GM21526 (cell line): ENCODE data around the gene OSBP2.
"Not testable (repeated sequence)": the region's sequence is repeated elsewhere in the genome, so short reads cannot be mapped to it uniquely, and the experiment has no call there.

Experiments used
- ATAC-seq: cut with Tn5 transposase; IDR thresholded peaks from one replicate; pipeline ENCODE4 v1.9.1; 2021; ENCODE audit warnings: moderate library complexity; ENCODE audit not compliant: unreplicated experiment, low FRiP score

The OSBP2 gene

DNA sequence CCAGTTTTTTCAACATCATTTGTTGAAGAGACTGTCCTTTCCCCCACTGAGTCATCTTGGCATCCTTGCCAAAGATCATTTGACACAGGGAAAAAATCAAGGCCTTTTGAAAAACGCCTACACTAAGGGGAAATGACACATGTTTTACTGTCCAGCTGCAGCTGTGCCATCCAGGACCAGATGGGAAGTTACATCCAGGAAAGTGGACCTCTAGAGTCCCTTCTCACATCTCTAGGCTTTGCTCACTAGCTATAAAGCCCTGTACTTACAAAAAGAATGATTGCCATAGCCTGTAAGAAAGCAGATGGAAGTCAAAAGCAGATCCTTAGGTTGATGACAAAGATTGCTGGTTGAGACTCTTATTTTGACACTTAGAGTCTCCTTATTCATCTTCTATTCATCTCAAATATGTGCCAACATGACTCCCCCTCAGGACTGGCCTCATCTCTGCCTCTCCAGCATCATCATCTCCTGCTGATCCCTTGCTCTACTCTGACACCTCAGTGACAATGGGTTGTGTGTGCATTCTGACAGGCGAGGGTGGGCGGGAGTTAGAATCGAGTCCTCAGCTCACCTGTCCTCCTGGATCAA lies 22.8 kb downstream of the OSBP2 start:
- no peak for ATAC-seq

DNA sequence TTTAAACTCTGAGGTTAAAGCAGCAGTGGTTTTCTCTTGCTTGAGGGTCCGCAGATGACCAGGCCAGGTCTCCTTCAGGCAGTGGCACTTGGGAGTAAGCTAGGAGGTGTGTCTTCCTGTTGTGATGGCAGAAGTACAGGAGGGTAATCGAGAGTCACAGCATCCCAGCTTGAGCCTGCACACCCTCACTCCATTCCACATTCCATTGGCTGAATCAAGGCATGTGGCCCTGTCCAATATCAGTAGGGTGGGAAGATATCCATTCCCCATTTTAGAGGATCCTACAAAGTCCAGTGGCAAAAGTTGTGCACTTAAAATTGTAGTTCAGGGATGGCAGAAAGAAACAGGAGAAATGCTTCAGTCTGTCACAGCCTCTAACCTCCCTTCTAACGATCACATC lies 23.3 kb downstream of the OSBP2 start:
- no peak for ATAC-seq

DNA sequence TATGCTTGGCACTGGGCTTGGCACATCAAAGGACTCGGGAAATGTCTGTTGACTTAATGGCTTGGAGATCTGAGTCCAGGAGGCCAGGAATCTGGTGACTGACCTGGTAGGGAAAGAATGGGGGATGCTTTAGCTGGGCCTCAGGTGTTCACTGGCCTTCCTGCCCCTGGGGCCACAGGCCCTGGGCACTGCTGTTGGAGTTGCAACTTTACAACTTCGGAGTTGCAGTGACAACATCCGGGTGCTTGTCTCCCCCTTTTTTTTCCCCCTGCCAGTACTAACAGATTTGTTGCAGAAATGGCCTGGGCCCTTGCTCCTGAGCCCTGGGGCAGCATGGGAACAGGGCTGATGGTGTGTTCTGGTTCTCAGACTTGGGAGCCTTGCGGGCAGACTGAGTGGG lies 23.8 kb downstream of the OSBP2 start:
- no peak for ATAC-seq

DNA sequence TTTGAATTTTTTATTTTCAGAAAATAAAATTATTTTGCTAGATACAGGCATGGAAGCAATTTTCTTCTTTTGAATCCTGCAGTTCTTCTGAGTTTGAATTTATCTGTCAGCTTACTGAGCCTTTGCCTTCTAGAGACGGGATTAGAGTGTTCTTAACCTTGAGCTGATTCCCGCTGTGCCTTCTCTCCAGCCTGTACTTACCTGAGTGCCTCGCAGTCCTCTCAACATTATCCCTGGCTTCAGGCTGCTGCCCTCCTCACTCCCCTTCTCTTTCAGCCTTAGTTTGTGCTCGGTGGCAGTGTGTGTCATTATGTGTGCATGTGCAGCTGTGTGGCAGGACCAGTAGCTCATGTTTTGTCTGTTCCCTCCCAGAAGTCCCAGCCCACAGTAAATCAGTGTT lies 24.3 kb downstream of the OSBP2 start:
- no peak for ATAC-seq

DNA sequence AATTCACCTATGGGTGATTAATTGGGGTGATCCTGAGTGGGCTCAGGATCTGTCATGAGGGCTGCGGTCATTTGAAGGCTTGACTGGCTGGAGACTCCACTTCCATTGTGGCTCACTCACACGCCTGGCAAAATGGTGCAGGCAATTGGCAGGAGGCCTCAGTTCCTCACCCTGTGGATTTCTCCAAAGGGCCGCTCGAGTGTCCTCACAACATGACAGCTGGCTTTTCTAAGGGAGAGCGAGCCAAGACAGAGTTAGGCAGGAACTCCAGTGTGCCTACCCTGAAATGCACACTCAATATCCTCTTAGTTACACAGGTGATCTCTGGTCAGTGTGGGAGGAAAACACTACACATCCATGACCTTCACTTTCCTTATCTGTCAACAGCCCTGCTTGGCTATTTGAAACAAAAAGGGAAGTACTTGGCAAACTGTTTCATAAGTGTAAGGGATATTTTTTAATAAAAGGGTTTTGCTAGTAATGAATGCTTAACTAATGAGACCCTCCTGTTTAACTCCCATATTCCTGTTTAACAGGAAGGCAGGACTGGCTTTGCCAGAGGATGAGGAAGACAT lies 25.7 kb downstream of the OSBP2 start:
- ATAC-seq: no peak

DNA sequence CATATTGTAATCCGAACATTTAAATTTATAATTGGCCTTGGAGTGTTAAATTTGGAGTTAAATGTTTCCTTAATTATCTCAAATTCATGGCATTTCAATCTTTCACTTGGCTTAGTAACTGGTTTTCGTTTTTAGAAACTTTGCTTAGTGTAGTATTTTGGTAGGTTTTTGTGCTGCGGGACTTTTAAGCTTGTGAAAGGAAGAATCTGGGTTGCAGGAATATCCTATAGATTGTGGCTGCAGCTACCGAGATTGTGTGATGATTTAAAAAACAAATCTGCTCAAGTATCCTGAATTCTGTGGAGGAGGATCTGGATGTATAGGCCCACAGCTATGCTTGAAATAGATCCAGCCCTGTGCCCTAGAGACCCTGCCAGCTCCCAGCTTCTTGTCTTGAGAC lies 27.1 kb downstream of the OSBP2 start:
- no peak for ATAC-seq

DNA sequence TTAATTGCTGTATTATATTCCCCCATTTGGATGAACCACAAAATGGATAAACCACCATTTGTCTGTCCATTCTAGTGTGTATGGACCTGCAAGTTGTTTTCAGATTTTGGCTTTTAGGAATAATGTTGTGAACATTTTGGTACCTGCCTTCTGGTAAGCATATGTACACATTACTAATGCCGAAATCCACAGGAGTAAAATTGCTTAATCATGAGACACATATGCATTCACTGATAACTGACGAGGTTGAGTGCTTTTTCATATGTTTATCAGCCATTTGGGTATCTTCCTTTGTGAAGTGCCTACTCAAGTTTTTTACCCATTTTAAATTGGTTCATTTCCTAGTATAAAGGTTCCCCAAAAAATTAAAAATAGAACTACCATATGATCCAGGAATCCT lies 34.2 kb downstream of the OSBP2 start:
- no peak for ATAC-seq

DNA sequence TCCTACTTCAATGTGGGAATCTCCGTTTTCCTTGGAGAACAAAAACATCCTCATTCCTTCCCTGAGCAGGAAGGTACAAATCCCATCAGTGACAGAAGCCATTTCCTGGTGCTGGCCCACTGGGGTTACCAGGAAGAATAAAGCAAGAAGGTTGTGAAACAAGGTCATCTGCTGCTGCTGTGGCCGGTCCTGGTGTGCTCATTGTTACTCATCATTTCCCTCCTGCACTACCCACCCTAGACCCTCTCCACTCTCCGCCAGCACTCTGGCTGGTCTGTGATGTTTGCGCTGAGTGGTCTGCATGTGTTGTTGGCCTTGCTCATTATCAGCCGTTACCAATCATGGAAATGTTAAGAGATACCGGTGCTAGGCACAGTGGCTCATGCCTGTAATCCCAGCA lies 37.0 kb downstream of the OSBP2 start:
- no peak for ATAC-seq

DNA sequence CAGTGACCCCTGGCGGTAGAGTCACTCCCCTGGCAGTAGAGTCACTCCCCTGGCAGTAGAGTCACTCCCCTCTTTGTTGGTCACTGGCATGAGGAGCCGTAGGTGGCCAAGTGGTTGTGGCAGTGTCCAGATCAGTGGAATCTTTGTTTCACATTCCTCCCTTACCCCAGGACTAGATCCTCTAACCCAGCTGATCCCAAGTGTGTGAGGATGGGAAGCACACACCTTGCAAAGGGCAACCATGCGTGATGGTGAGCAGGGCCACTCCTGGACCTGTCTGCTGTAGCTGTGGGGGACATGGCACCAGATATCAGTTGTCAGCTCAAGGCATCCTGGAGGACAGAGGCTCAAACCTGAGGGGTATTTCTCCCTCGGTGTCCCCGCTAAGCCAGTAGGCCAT lies 37.8 kb downstream of the OSBP2 start:
- no peak for ATAC-seq

DNA sequence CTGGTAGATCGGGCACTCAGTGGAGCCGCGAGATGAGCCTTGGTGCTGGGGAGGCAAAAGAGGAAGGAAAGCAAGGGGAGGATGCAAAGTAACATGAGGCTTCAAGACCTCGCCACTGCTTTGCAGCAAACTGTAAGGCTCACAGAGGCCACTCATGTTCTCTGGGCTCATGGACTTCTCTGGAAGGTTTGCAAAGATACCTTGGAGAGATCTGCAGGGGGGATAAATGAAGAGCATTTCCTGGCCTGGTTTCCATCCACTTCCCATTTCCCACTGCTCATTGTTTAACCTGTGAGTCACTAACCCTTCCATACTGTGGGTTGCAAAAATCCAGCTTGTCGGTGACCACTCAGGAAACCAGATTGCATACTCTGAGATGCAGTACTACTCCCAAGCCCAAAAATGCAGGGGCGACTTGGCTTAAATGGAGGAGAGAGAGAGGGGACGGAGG lies 38.5 kb downstream of the OSBP2 start:
- ATAC-seq: no peak

DNA sequence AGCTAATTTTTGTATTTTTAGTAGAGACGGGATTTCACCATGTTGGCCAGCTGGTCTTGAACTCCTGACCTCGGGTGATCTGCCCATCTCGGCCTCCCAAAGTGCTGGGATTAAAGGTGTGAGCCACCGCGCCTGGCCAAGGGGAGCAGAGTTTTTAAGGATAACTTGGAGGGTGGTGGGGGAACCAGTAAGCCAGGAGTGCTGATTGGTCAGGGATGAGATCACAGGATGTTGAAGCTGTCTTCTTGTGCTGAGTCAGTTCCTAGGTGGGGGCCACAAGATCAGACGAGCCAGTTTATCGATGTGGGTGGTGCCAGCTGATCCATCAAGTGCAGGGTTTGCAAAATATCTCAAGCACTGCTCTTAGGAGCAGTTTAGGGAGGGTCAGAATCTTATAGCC lies 45.3 kb downstream of the OSBP2 start:
- not testable (repeated sequence) for ATAC-seq

DNA sequence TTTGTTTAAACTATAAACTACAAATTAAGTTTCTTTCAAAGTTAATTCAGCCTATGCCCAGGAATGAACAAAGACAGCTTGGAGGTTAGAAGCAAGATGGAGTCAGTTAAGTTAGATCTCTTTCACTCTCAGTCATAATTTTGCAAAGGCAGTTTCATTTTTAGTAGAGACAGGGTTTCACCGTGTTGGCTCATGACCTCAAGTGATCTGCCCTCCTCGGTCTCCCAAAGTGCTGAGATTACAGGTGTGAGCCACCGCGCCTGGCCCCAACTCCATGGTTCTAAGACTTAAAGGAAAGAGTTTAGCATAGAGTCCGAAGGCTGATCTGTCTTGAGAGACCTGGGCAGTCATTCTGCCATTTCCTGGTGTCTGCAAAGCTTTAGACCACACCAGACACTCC lies 45.8 kb downstream of the OSBP2 start:
- not testable (repeated sequence) for ATAC-seq

DNA sequence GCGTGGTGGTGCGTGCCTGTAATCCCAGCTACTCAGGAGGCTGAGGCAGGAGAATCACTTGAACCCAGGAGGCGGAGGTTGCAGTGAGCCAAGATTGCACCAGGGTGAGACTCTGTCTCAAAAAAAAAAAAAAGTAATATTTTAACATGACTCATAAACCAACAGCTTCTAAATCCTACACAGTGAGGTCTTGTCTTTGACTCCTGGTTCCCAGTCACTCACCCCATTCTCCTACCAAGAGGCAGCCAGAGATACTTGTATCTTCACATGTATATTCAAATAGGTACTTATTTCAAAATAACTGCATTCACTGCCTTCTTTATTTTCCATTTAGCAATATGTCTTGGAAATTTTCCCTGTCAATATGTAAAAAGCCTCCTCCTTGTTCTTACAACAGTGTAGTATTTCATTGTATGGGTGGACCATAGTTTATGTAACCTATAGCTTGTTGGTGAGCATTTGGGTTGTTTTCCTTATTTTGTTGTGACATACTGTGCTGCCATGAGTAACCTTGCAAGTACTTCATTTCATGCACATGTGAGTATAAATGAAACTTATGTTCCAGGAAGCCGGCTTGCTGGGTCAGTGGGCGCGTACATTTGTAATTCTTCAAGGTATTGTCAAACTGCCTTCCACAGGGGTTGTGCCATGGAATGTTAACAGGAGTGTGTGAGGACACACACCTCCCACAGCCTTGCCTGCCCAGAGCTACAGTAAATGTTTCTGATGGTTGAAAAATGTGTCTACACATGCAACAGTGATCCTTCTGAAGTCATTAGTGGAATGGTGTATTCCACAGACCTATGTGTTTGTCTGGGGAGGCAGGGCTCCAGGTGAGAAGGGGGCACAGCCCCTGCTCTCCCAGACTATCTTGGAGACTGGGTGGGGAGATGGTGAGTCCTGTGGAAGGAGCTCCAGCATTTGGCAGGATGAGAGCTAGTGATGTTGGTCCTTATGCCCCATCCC lies 47.9 kb downstream of the OSBP2 start:
- no peak for ATAC-seq

DNA sequence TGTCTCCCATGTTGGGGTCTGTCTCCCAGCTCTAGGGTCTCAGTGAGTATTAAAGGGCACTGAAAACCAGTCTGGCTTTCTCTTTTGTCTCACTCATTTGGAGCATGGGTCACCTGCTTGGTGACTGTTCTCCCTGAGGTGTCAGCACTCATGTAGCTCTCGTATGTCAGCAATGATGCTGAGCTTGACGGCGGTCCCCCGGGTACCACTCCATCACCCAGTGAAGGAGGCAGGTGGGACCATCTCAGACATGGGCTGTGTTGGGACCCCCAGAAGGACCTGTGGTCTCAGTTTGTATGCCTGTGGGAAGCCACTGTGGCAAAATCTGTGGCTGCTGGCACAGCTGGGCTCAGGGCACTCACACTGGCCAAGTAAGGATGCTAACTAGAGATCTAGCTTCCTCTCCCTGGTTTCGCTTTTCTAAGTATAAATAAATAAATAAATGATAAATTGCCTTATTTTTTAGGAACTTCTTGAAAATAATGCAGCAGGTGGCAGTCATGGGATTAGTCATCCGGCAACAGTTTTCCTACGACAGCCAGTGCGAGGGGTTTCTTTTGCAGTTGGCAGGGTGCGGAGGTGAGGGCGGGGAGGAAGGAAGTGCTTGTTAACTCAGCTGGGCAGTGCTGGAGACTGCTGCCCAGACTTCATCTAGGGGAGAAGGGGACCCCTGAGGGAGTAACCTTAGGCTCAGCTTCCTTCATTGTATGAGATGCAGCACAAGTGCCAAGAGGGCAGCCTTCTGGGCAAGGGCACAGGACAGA lies 48.8 kb downstream of the OSBP2 start:
- ATAC-seq: no peak

DNA sequence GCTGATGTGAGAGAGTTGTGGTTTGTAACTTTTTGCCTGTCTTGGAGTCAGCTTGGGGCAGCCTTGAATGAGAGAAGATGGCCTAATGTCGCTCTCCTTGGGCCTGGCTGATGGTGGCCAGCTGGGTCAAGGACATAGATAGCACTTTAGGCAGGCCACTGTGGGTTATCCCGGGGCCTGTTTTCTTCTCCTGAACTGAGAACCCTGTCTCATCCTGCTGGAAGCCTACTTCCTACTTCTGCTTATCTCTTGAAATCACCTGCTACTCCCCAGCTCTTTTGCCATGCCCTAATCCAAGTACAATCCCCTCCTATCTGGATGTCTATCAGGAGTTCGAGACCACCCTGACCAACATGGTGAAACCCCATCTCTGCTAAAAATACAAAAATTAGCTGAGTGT lies 49.5 kb downstream of the OSBP2 start:
- ATAC-seq: no peak

DNA sequence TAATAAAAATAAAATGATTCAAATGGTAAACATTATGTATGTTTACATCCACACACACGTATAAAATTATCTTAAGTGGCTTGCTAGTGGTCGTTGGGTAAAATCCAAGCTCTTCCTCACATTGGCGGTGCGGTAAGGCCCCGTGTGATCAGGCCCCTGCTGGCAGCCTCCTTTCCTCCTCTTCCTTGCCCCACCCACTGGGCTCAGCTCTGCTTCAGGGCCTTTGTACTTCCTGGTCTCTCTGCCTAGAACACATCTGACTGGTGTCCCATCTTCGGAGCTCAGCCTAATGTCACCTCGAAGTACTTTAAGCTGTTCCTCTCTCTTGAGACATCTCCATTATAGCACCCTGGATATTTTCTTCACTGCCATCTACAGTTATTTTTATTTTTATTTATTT lies 52.8 kb downstream of the OSBP2 start:
- no peak for ATAC-seq

DNA sequence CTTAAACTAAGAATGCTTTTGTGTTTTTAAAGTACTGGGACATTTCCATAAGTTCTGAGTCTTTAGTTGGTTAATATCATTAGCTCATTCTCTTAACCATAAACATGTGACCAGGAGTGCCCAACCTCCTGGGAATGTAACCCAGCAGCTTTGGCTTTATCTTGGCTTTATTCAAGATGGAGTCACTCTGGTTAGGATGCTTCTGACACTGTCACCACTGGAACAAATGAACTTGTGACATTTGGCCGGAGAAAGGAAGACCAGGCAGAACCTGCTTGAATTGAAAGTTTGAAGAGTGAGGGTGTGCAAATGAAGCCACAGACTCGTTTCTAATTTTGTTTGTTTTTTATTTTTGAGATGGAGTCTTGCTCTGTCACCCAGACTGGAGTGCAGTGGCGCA lies 54.6 kb downstream of the OSBP2 start:
- ATAC-seq: no peak

DNA sequence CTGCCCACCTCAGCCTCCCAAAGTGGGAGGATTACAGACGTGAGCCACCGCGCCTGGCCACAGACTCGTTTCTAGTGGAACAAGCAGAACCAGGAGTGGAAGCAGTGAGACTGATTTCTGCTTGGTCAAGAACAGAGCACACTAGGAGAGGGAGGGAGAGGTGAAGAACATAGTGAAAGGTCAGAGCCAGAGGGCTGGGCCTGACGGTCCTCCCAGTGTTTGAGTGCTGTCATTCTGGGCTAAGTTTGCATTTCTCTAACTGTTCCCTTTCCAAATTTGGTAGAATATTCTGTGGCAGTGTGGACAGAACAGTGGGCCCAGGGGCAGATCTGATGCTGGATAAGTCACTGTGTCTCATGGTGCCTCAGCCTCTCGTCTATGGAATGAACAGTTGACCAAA lies 55.2 kb downstream of the OSBP2 start:
- ATAC-seq: no peak

DNA sequence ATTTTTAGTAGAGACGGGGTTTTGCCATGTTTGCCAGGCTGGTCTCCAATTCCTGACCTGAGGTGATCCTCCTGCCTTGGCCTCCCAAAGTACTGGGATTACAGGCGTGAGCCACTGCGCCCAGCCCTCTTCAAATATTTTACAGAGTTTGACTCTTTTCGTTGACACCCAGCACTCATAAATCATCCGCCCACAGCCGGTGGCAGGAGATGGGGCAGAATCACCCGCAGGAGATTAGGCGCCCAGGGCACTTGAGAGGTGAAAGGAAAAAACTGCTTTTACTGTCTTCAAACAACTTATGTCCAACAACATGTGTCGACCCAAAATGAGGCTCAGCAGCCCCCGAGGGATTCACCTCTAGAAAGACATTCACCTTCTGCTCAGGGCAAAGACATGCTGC lies 56.9 kb downstream of the OSBP2 start:
- ATAC-seq: no peak

DNA sequence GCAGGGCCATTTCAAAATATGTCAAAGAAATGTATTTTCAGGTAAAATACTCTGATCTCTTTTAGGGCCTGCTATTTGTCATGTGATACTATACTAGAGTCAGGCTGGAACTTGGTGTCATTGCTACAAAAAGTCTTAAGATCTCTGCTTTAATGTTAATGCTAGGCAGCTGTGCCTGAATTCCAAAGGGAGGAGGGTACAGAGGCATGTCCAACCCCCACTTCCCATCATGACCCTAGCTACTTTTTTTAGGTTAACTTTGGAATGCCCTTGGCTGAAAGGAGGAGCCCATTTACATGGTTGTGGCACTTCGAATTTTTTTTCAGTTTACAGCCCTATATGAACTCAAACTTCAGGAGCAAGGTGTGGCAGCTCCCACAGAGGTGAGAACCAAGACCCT lies 58.1 kb downstream of the OSBP2 start:
- no peak for ATAC-seq

DNA sequence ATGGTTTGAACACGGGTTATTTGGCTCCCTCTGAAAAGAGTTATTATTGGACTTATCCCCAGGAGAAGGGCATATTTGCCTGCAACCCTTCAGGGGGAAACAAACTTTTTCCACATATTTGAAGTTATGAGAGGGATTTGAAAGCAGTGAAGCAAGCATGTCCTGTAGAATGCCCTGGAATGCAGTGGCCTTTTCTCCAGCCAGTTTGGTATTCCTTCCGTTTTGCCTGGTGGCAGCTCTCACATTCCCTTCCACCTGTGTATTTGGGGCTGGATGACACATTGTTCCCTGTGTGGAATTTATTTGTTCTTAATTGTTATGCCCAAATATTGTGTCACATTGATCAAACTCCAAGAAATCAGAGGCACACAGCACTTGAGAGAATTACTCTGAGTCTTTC lies 59.0 kb downstream of the OSBP2 start:
- ATAC-seq: no peak
